GM19395 (cell line): Measurements from ENCODE around the gene HOXC11.

Experiments used
- ATAC-seq: cut with Tn5 transposase; IDR thresholded peaks from one replicate; pipeline ENCODE4 v1.9.1; 2021; ENCODE audit warnings: mild to moderate bottlenecking, moderate library complexity; ENCODE audit not compliant: unreplicated experiment

The HOXC11 gene

GRCh38 chr12:53941750-53942149 lies 31.2 kb upstream of the HOXC11 start:
- no peak for ATAC-seq

- no peak for ATAC-seq
Observed at GRCh38 chr12:53942467-53942997, 30.4 kb upstream of the HOXC11 start.

GRCh38 chr12:53944209-53944608 lies 28.7 kb upstream of the HOXC11 start:
- no peak for ATAC-seq

GRCh38 chr12:53944907-53945847 lies 27.7 kb upstream of the HOXC11 start:
- ATAC-seq: no peak

GRCh38 chr12:53947743-53948142 lies 25.2 kb upstream of the HOXC11 start:
- ATAC-seq: no peak

- no peak for ATAC-seq
Observed at GRCh38 chr12:53948650-53949593, 24.0 kb upstream of the HOXC11 start.

- ATAC-seq: no peak
Observed at GRCh38 chr12:53949631-53950436, 23.1 kb upstream of the HOXC11 start.

GRCh38 chr12:53950437-53950773 lies 22.5 kb upstream of the HOXC11 start:
- no peak for ATAC-seq

- ATAC-seq: no peak
Observed at GRCh38 chr12:53950789-53951576, 21.9 kb upstream of the HOXC11 start.

GRCh38 chr12:53951577-53952334 lies 21.2 kb upstream of the HOXC11 start:
- ATAC-seq: no peak

- ATAC-seq: no peak
Observed at GRCh38 chr12:53952335-53952694, 20.6 kb upstream of the HOXC11 start.

GRCh38 chr12:53952871-53953734 lies 19.8 kb upstream of the HOXC11 start:
- ATAC-seq: no peak

- no peak for ATAC-seq
Observed at GRCh38 chr12:53953831-53954693, 18.9 kb upstream of the HOXC11 start.

GRCh38 chr12:53954694-53955035 lies 18.3 kb upstream of the HOXC11 start, which contains the start of gene HOXC12:
Gene HOXC12, plus strand, starts transcription at chr12:53954903. Its CDS starts 27 bp downstream, at chr12:53954930.
- ATAC-seq: no peak

- ATAC-seq: no peak
Observed at GRCh38 chr12:53955036-53955775, 17.7 kb upstream of the HOXC11 start.

- no peak for ATAC-seq
Observed at GRCh38 chr12:53955776-53956250, 17.1 kb upstream of the HOXC11 start.
